Endothelial cell of umbilical vein (primary cell): ENCODE results near the gene WDR27. TPM values are rescaled to one million over a fixed set of nuclear protein-coding genes. Genes with fewer than 3 reads are reported as not detected.

Source experiments
- BruUV-seq: library from RNA; stranded (reverse); fragments of 400-500 nt; replicated peaks from 2 replicates; lab custom pipeline; 2021; lab: Mats Ljungman, UMichigan
- CTCF ChIA-PET: fragments of 300-600, 350-600 bp; sonication (Branson Sonifier 250); formaldehyde crosslinking; loops from one replicate; lab custom pipeline; 2021; ENCODE audit warnings: antibody characterized with exemption, inconsistent platforms; lab: Charles Lee
- POLR2A ChIA-PET: fragments of 300-600, 350-600 bp; sonication (Branson Sonifier 250); formaldehyde crosslinking; loops from one replicate; lab custom pipeline; 2021; ENCODE audit warnings: antibody characterized with exemption, inconsistent platforms; lab: Charles Lee
- DNase-seq: peaks from one replicate; pipeline ENCODE4 v3.0.0-alpha.2; 2011; ENCODE audit warnings: low read depth, low spot score
- FAIRE-seq: peaks from 2 replicates; lab custom pipeline; 2011; peaks lifted over from hg19 to GRCh38; lab: Jason Lieb, UNC
- H2AFZ ChIP-seq: 2 replicates; pipeline ENCODE4 v1.6.0; 2012; ENCODE audit warnings: low read depth, low read length, control low read depth, inconsistent platforms
- H3K27ac ChIP-seq: 2 replicates; pipeline ENCODE4 v1.5.1; 2011; ENCODE audit warnings: low read depth, mild to moderate bottlenecking, control low read depth, low read length, moderate library complexity; ENCODE audit not compliant: insufficient read depth
- H3K27me3 ChIP-seq, 2 experiments: 2 replicates each; pipeline versions ENCODE4 v1.6.0 to v1.6.1; 2011; ENCODE audit warnings: low read length in 2 of 2, mixed read lengths in 1 of 2; ENCODE audit not compliant: control insufficient read depth in 2 of 2, insufficient read depth in 2 of 2
- H3K36me3 ChIP-seq, 2 experiments: 2 replicates in 1 of 2; 3 replicates in 1 of 2; pipeline ENCODE4 v1.5.1; 2011; ENCODE audit warnings: low read length in 2 of 2, mild to moderate bottlenecking in 1 of 2, moderate library complexity in 1 of 2; ENCODE audit not compliant: control insufficient read depth in 2 of 2, insufficient read depth in 2 of 2; ENCODE audit errors: extremely low read depth in 1 of 2
- H3K4me1 ChIP-seq: 3 replicates; pipeline ENCODE4 v1.5.1; 2011; ENCODE audit warnings: mild to moderate bottlenecking, low read length; ENCODE audit not compliant: control insufficient read depth, insufficient read depth; ENCODE audit errors: extremely low read depth
- H3K4me2 ChIP-seq: 2 replicates; pipeline ENCODE4 v1.6.1; 2011; ENCODE audit warnings: low read length, control low read depth, mixed read lengths; ENCODE audit not compliant: insufficient read depth
- H3K4me3 ChIP-seq, 3 experiments: fragments of 200-600 bp in 1 of 3; sonication (generic), shearing (Covaris generic) in 1 of 3; replicated peaks in 1 of 3; 2 replicates each; pipeline ENCODE4 v1.5.1; 2011 to 2016; ENCODE audit warnings: control low read depth in 3 of 3, low read length in 3 of 3, mild to moderate bottlenecking in 2 of 3, inconsistent platforms in 1 of 3, low read depth in 1 of 3, moderate library complexity in 1 of 3; ENCODE audit not compliant: insufficient read depth in 1 of 3
- H3K79me2 ChIP-seq: 2 replicates; pipeline ENCODE4 v1.6.0; 2012; ENCODE audit warnings: low read length, inconsistent platforms; ENCODE audit not compliant: control insufficient read depth, insufficient read depth
- H3K9ac ChIP-seq: replicated peaks from 2 replicates; pipeline ENCODE3; 2011; ENCODE audit warnings: low read length, control low read depth; ENCODE audit not compliant: insufficient read depth; ENCODE audit errors: extremely low read depth
- H3K9me1 ChIP-seq: replicated peaks from 3 replicates; pipeline ENCODE4 v1.6.0; 2011; ENCODE audit warnings: mild to moderate bottlenecking, low read length; ENCODE audit not compliant: control insufficient read depth, insufficient read depth; ENCODE audit errors: extremely low read depth
- H3K9me3 ChIP-seq: replicated peaks from 2 replicates; pipeline ENCODE4 v1.5.1; 2012; ENCODE audit warnings: low read length, inconsistent platforms; ENCODE audit not compliant: control insufficient read depth, insufficient read depth
- H4K20me1 ChIP-seq: replicated peaks from 2 replicates; pipeline ENCODE3; 2011; ENCODE audit warnings: mild to moderate bottlenecking, low read length; ENCODE audit not compliant: control insufficient read depth, insufficient read depth; ENCODE audit errors: extremely low read depth
- CTCF ChIP-seq, 2 donors: IDR thresholded peaks; 1 replicate in 1 of 2; 2 replicates in 1 of 2; pipeline ENCODE4 v1.5.1; 2011; ENCODE audit warnings: low read length in 2 of 2, mild to moderate bottlenecking in 2 of 2, moderate library complexity in 2 of 2, control low read depth in 1 of 2, inconsistent platforms in 1 of 2, low read depth in 1 of 2; ENCODE audit not compliant: insufficient read depth in 1 of 2; ENCODE audit errors: extremely low read depth in 1 of 2
- EZH2 ChIP-seq: IDR thresholded peaks from 2 replicates; pipeline ENCODE4 v1.6.1; 2012; ENCODE audit warnings: borderline replicate concordance, low read depth, mild to moderate bottlenecking, moderate library complexity, low read length, inconsistent platforms; ENCODE audit not compliant: severe bottlenecking
- FOS ChIP-seq: IDR thresholded peaks from 2 replicates; pipeline ENCODE4 v1.6.1; 2011; ENCODE audit warnings: mild to moderate bottlenecking, low read length, moderate library complexity, borderline replicate concordance; ENCODE audit not compliant: insufficient read depth
- GATA2 ChIP-seq: IDR thresholded peaks from 2 replicates; pipeline ENCODE4 v1.7.0; 2011; ENCODE audit warnings: low read depth, mild to moderate bottlenecking, moderate library complexity, mixed read lengths, low read length; ENCODE audit not compliant: insufficient read length, insufficient read depth
- JUN ChIP-seq: IDR thresholded peaks from 2 replicates; pipeline ENCODE4 v1.6.1; 2011; ENCODE audit warnings: borderline replicate concordance, low read depth; ENCODE audit not compliant: insufficient read length, insufficient read depth
- MAX ChIP-seq: IDR thresholded peaks from 2 replicates; pipeline ENCODE4 v1.6.1; 2011; ENCODE audit not compliant: insufficient read depth, insufficient read length
- MYC ChIP-seq: IDR thresholded peaks from one replicate; pipeline ENCODE4 v1.6.1; 2011; ENCODE audit warnings: mild to moderate bottlenecking, low read depth, low read length
- POLR2A ChIP-seq: IDR thresholded peaks from 2 replicates; pipeline ENCODE4 v1.6.1; 2012; ENCODE audit warnings: low read depth, mild to moderate bottlenecking, control low read depth, low read length
- POLR2AphosphoS5 ChIP-seq: IDR thresholded peaks from 2 replicates; pipeline ENCODE4 v1.6.1; 2012; ENCODE audit warnings: low read depth, mild to moderate bottlenecking, control low read depth, low read length, moderate library complexity; ENCODE audit not compliant: insufficient read depth
- dilution Hi-C: fragments of 300-500 bp; cut with MboI; formaldehyde crosslinking; loops from one replicate; pipeline ENCODE4 v1.15.0; 2019; ENCODE audit warnings: low sequenced_read_pairs; ENCODE audit not compliant: extremely low pct_ligation_motif_present
- intact Hi-C: fragments of 100-400 bp; cut with micrococcal nuclease; formaldehyde crosslinking; loops from one replicate; pipeline ENCODE4 v1.10.0; 2022
- polyA plus RNA-seq, 4 experiments: library from polyadenylated mRNA; depleted of rRNA in 3 of 4; stranded (reverse) in 3 of 4; unstranded in 1 of 4; fragments of >200 nt; gene quantifications; 2 replicates each; pipeline versions ENCODE4 v1.2.1 to v1.2.3, GENCODE V29; 2011 to 2012; ENCODE audit warnings: missing spikeins in 1 of 4
- total RNA-seq: library from RNA; stranded (reverse); gene quantifications from 2 replicates; pipeline ENCODE4 v1.2.3, GENCODE V29; 2021

The WDR27 gene
- total and polyA plus RNA-seq, 2 donors (not counting 3 experiments of a cell fraction or from before 2014, with no cell fraction given): 60.1 to 69.7 TPM

GRCh38 chr6:169556758-169557548, 144.9 kb downstream of the WDR27 start:
- no peak overlapping the region for H3K4me2 ChIP-seq
- H3K27me3 ChIP-seq: no peaks in the 10 kb centered on the region
- DNase-seq (no peak), FAIRE-seq (no peak)
- H3K36me3 ChIP-seq: peaks cover 0 to 1% of the 10 kb centered on the region in 2 experiments
- TF ChIP-seq POLR2A (no peak), JUN (no peak), FOS (no peak), MAX (no peak), MYC (no peak), POLR2AphosphoS5 (no peak), CTCF (IDR thresholded peaks at IDR 0.05; ENCODE audit: extremely low read depth in 1 of 2, insufficient read depth in 1 of 2, low read depth in 1 of 2, low read length in 2 of 2) (no peak), EZH2 (no peak), GATA2 (no peak)
- dilution Hi-C loops (no loop called here), intact Hi-C loops (no loop called here)
- ChIA-PET CTCF (no interaction called here), POLR2A (interaction anchor here (0.6 kb wide), 1 partner anchor 344 kb away, joined by 7 read pairs; no protein-coding TSS in a partner anchor)
- no peaks in the 10 kb centered on the region for H3K9me3 ChIP-seq
- no peaks in the 10 kb centered on the region for H3K9me1 ChIP-seq
- no TSS peak for BruUV-seq
- H3K27ac ChIP-seq: no peak overlapping the region
- no peaks in the 10 kb centered on the region for H4K20me1 ChIP-seq
- H3K4me3 ChIP-seq: no peak overlapping the region
- no peak overlapping the region for H2AFZ ChIP-seq
- H3K4me1 ChIP-seq: peaks cover 3% of the 10 kb centered on the region
- no peak overlapping the region for H3K9ac ChIP-seq
- no peaks in the 10 kb centered on the region for H3K79me2 ChIP-seq
